Measurements from ENCODE around the gene ZER1.
"Not testable (repeated sequence)": the region's sequence is repeated elsewhere in the genome, so short reads cannot be mapped to it uniquely, and the experiment has no call there.

Gene ZER1

GRCh38 chr9:128787659-128788058 lies 15.9 kb upstream of the ZER1 start:
- DNase-seq (ENCODE audit: low read depth in 3 of 3): no peak

DNA sequence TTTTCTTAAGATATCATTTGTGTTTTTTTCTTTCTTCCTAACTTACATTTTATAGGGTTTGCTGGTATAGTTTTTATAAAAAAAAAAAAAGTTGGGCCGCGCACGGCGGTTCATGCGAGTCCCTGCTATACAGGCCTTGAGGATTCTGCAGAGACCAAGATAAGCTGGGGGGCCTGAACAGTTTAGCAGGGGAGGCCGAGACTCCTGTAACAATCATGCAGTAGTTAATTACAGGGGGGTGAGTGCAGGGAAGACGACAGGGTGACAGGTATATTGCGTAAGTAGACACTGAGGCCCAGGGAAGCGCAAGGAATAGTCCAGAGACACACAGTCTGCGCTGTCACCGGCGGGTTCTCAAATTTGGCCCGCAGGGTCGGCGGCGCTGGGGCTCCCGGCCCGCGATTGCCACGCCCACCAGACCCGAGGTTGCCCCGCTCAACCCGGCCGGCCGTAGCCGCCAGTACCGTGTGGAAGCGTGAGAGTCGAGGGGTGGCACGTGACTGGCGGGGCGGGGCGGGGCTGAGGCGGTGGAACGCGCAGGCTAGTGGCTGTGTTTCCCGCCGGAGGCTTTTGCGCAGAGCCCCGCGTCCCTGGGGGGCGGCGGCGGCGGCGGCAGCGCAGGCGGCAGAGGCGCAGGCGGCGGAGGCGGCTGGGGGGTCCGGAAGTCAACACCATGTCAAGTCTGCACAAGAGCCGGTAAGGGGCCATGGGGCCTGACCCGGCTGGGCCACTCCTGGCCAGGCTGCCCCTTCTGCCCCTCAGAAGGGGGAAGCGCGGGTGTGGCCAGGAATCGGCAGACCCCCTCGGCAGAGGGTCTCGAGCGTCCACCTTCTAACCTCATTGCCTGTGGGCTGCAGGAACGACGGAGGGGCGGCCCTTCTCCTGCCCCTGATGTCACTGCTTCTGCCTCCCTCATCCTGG lies 15.2 kb upstream of the ZER1 start, which contains the start of gene TBC1D13:
Gene TBC1D13 (plus strand): TSS at position 573 of the 921 bp plus-strand sequence. CDS start 101 bp downstream, at position 674.
- peak; percentile 81 to 85 (median 82) for DNase-seq (ENCODE audit: low read depth in 3 of 3)

DNA sequence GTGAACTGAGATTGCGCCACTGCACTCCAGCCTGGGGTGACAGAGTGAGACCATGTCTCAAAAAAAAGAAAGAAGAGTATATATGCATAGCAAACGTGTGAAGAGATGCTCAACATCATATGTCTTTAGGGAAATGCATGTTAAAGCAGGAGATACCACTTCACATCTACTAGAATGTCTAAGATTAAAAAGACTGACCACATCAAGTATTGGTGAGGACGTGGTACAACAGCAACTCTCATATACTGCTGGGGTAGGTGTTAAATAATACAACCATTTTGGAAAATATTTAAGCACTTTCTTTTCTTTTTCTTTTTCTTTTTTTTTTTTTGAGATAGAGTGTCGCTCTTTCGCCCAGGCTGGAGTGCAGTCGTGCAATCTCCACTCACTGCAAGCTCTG lies 13.7 kb upstream of the ZER1 start:
- DNase-seq (ENCODE audit: low read depth in 3 of 3): no peak

DNA sequence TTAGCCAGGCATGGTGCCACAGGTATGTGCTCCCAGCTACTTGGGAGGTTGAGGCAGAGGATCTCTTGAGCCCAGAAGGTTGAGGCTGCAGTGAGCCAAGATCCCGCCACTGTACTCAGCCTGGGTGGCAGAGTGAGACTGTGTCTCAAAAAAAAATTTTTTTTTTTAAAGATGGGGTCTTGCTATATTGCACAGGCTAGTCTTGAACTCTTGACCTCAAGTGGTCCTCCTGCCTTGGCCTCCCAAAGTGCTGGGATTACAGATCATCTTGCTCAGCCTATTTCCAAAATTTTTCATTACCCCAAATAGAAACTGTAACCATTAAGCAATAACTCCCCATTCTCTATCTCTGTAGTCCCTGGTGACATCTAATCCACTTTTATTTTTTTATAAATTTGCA lies 10.9 kb upstream of the ZER1 start:
- DNase-seq (ENCODE audit: low read depth in 3 of 3): no peak

GRCh38 chr9:128781187-128782070 lies 9.7 kb upstream of the ZER1 start:
- no peak for DNase-seq (ENCODE audit: low read depth in 3 of 3)

GRCh38 chr9:128780093-128780492 lies 8.4 kb upstream of the ZER1 start:
- DNase-seq (ENCODE audit: low read depth in 3 of 3): not testable (repeated sequence)

GRCh38 chr9:128774804-128775203 lies 3.1 kb upstream of the ZER1 start:
- DNase-seq (ENCODE audit: low read depth in 3 of 3): no peak

- DNase-seq (ENCODE audit: low read depth in 3 of 3): no peak
Observed at GRCh38 chr9:128773049-128773448, 1.3 kb upstream of the ZER1 start.

DNA sequence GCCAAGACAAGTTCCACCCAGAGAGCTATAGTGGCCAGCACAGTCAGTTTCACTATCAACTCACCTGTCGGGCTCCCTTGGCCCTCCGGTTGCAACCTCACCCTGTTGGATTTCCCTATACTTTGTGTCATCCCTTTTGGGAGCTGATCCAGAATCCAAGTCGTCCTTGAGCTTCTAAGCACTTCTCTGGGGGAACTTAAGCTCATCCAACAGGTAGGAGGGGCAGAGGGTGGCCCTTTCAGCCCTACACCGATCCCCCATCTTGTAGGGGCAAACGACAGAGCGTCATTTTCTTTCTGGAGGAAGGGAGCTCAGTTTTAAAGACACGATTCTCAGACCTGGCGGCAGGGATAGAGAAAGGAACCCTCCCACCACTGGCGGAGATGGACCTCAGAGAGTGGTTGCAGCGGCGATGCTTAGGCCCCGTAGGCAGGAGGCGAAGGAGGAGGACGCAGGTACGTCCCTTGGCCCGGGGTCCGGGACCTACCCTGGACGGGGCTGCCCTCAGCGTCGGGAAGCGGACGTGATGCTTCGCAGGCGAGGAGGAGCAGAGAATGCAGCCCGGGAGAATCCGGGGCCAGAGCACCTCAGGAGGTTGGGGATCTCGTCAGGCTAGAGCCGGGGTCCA lies 519 bp downstream of the ZER1 start:
- DNase-seq (ENCODE audit: low read depth in 3 of 3): no peak

DNA sequence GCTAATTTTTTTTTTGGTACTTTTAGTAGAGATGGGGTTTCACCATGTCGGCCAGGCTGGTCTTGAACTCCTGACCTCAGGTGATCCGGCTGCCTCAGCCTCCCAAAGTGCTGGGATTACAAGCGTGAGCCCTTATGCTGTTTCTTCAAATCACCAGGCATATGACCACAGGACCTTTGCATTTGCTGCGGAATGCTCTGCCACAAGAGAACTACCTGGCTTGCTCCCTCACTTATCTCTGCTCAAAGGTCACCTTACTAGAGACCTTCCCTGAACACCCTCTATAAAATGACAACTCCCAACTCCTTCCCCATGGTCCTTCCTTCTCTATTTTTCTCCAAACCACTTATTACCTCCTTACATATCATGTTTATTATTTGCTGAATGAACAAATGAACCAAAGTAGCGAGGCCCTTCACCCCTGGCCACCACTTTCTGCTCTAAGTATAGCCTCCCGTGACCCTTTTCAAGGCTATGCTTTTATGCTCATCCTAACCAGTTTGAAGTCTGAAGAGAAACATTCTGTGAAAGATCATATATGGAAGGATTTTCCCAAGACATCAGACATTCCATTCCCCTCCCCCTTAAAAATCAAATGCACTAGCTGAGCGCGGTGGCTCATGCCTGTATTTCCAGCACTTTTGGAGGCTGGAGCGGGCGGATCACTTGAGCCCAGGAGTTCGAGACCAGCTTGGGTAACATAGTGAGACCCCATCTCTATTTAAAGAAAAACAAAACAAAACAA lies 1.3 kb downstream of the ZER1 start:
- DNase-seq (ENCODE audit: low read depth in 3 of 3): no peak

GRCh38 chr9:128768606-128769005 lies 3.1 kb downstream of the ZER1 start:
- DNase-seq (ENCODE audit: low read depth in 3 of 3): no peak

DNA sequence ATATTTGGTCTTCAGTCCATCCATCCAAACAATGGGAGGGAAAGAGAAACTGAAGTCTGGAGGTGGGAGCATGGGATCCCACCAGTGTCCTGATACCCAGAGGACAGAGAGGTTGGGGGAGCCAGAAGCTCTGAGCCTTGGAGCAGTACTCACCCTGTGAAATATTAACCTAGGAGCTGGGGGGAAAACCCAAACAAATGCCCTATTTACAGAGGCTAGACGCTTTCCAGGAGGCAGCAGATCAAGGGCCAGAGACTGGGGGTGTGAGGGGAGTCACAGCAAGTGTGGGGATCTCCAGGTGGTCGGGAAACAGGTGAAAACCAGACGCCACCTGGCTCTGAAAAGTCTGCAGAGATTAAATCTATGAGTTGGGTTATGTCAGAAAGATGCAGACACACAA lies 6.2 kb downstream of the ZER1 start:
- no peak for DNase-seq (ENCODE audit: low read depth in 3 of 3)

DNA sequence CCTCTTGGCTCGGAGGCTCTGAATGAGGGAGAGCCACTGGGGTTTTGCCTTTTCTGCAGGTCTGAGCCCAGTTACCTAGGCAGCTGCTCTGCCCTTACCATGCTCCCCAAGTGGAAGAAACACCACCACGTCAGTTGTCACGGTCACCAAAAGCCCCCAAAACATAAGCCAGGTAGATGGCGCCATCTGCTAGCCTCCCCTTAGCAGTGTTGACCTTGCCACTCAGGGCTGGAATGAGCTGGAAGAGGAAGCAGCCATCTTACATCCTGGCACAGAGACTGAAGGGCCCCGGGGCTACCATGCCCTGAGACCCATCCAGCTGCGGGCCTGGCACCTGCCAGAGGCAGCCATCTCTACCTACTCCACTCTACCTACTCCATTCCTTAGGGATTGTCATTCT lies 7.4 kb downstream of the ZER1 start:
- no peak for DNase-seq (ENCODE audit: low read depth in 3 of 3)

GRCh38 chr9:128762671-128763449 lies 8.9 kb downstream of the ZER1 start:
- DNase-seq (ENCODE audit: low read depth in 3 of 3): no peak

- no peak for DNase-seq (ENCODE audit: low read depth in 3 of 3)
Observed at GRCh38 chr9:128757602-128758001, 14.1 kb downstream of the ZER1 start.

DNA sequence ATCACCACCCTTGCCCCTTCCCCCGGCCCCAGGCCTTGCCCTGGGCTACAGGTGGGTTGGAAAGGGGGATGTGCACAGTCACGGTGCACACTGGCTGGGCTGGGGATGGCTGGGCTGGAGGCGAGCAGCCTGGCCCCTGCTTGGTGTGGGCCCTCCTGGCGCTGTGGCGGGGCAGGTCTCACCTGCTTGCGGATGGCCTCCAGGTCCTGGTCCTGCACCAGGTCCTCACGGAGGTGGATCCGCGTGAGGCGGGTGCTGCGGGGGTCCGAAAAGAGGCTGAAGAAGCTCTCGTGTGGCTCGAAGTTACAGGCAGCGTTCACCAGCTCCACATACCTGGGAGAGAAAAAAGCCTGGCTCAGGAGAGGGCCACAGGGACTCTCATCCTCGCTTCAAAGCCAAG lies 18.1 kb downstream of the ZER1 start:
- no peak for DNase-seq (ENCODE audit: low read depth in 3 of 3)

GRCh38 chr9:128750926-128751595 lies 20.7 kb downstream of the ZER1 start:
- no peak for DNase-seq (ENCODE audit: low read depth in 3 of 3)

DNA sequence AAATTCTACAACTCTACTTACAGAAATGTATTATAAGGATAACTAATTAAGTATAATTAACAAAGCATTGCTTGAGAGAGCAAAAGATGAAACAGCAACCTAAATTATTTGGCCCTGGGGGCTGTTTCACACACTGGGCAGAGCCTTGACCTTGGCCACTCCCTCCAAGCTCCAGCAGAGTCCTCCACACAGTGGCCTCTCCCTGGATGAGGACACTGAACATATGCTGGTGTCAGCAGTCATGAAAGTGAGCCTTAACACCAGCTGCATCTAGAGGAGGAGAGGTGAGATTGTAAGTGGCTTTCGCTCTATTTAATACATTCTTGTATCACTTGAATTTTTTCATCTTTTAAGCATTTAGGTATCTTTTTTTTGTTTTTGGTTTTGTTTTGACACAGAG lies 24.5 kb downstream of the ZER1 start:
- DNase-seq (ENCODE audit: low read depth in 3 of 3): no peak

- no peak for DNase-seq (ENCODE audit: low read depth in 3 of 3)
Observed at GRCh38 chr9:128743421-128743820, 28.3 kb downstream of the ZER1 start.

- no peak for DNase-seq (ENCODE audit: low read depth in 3 of 3)
Observed at GRCh38 chr9:128742401-128742800, 29.3 kb downstream of the ZER1 start.

All from stimulated activated CD4-positive, alpha-beta T cell treated with anti-CD3 and anti-CD28 coated beads, TNF-alpha, amount 100 ng/mL, for 4 hours (primary cell).